NK-92 (cell line): ENCODE measurements around the gene LINGO3.
A peak's percentile ranks its signal among the peaks of the same experiment; 100 is the strongest.

Source experiments
- DNase-seq: peaks from one replicate; lab custom pipeline; 2025; ENCODE audit not compliant: unreplicated experiment; lab: John Stamatoyannopoulos, UW

Gene LINGO3

DNA sequence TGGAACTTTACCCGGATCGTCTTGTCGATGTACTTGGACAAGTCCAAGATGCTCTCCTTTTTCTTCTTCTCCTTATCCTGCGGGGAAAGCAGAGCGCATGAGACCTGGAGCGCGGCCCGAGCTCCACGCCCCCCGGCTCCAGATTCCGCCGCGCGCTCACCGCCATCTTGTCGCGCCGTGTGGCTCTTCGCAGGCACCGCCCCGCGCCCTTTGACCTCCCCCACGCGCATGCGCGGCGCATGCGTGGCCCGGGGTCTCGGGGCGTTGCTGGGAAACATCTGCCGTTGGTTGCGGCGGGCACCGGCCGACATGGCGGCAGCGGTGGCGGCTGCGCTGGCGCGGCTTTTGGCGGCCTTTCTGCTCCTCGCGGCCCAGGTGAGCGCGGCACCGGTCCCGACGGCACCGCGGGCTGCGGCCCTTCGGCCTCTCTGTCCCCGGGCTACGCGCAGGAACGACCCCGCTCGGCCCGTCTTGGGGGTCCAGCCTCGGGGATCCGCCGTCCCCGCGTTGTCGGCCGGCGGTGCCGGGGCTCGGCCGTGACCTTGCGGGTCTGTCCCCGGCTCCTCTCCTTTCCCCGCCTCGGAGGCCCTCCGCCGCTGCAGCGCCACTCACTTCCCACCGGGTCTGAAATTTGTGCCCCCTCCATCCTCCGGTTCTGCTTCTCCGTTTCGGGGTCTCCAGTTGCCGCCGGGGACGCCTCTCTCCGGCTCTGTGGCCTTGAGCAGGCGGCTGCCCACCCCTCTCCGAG lies 20.6 kb upstream of the LINGO3 start, which contains the start of the genes LSM7 and SPPL2B:
Gene LSM7 (minus strand): TSS at position 186 of the 748 bp plus-strand sequence. CDS start 20 bp downstream, at position 166.
Gene SPPL2B (plus strand): TSS at position 284 of the 748 bp plus-strand sequence. CDS start 26 bp downstream, at position 310.
- DNase-seq: peak; percentile 58

DNA sequence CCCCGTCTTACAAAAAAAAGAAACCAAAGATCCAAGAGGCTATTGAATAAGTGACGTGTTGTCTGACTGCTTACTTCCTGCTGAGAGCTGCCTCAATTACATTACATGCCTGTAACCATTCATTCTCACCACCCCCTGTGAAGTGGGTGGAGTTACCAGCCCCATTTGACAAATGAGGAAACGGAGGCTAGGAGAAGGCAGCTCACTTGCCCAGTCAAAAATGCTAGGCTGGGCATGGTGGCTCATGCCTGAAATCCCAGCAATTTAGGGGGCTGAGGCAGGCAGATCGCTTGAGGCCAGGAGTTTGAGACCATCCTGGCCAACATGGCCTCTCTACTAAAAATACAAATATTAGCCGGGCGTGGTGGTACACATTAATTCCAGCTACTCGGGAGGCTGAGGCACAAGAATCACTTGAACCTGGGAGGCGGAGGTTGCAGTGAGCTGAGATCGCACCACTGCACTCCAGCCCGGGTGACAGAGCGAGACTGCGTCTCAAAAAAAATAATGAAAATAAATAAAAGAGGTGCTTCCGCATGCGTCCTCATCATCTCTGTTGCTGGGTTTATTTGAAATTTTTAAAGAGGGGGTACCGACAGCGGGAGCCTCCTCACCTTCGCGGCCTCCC lies 19.9 kb upstream of the LINGO3 start:
- DNase-seq: no peak

DNA sequence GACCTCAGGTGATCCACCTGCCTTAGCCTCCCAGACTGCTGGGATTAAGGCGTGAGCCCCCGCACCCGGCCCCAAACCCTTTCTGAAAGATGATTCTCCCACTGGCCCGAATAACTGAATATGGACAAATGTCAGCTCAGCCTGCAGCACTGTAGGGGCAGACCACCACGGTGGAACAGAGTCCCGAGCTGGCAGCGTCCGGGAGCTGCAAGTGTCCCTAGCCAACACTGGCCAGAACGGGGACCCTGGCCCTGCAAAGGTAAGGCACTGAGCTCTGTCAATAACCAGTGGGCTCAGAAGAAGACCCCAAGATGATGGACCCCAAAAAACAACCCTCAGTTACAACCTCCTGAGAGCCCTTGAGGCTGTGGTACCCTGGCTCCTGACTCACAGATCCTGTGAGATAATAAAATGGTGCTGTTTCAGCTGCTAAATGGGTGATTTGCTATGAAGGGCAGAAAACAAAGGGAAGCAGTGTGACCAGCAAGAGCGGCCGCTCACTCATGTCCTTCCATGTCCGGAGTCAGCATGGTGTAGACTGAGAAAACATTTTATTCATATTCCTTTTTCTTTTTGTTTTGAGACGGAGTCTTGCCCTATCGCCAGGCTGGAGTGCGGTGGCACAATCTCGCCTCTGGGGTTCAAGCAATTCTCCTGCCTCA lies 18.9 kb upstream of the LINGO3 start:
- DNase-seq: no peak

DNA sequence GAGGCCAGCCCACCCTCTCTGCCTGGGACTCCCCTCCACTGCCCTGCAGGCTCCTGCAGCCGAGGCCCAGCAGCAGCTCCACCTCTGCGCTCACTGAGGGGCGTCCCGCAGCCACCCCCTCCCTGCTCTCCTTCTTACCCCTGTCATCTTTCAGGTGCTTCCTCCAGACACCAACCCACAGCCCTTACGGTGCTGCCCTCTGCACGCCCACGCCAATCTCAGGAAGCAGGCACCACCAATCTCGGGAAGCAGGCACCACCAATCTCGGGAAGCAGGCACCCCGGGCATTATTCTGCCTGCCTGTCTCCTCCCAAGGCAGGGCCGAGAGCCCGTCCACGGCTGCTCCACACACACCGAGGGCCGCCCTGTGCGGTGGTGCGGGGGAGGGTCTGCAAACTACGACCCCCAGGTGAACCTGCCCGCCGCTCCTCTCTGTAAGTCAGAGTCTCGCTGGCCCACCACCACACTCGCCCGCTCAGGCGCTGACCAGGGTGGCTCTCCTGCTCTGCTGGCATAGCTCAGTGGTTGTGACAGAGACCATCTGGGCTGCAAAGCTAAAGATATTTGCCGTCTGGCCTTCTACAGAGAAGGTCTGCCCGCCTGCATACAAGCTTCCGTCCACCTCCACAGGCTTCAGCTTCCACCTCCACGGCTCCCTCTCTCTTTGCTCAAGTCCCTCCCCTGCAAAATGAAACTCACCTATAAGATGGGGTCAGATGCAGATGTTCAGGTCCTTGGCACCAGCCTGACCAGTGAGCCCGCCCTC lies 17.5 kb upstream of the LINGO3 start:
- DNase-seq: no peak

DNA sequence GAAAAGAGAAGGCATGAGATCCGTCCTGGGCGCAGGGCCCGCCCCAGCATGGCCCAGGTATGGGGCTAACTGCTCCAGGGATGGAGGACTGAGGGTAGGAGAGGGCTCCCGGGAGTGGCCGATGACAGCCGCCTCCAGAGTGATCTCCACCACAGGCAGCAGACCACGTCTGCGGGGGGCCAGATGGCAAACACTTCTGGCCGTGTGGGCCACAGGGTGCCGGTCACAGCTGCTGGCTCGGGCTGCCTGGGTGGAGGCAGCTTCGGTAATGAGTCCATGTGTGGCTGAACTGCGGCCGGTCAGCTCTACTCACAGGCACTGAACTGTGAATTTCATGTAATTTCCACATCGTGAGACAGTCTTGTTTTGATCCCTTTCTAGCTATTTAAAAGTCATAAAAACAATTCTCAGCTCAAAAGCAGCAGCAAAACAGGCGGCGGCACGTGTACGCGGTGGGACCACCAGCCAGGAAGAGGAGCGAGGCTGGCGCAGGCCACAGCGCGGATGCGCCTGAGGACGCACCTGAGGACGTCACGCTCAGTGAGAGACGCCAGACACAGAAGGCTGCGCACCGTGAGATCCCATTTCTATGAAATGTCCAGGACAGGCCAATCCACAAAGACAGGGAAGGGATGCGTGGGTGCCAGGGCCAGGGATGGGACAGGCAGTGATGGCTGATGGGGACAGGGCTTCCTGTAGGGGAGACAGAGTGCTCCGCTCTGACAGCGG lies 16.4 kb upstream of the LINGO3 start:
- DNase-seq: no peak

DNA sequence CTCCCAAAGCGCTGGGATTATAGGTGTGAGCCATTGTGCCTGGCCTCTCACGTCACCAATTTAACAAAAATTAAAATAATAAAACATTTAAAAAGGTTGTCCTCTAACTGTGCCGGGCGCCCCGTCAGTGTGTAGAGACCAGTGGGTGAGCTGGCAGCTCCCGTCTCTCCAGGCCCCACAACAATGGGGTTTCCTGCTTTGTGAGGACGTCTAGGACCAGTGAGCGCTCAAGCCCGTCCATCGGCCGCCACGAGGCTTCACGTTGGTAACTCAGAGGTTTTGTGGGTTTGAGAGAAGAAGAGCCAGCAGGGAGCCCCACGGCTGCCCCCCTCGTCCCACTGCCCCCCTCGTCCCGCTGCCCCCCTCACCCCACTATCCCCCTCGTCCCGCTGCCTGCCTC lies 15.8 kb upstream of the LINGO3 start:
- DNase-seq: no peak

DNA sequence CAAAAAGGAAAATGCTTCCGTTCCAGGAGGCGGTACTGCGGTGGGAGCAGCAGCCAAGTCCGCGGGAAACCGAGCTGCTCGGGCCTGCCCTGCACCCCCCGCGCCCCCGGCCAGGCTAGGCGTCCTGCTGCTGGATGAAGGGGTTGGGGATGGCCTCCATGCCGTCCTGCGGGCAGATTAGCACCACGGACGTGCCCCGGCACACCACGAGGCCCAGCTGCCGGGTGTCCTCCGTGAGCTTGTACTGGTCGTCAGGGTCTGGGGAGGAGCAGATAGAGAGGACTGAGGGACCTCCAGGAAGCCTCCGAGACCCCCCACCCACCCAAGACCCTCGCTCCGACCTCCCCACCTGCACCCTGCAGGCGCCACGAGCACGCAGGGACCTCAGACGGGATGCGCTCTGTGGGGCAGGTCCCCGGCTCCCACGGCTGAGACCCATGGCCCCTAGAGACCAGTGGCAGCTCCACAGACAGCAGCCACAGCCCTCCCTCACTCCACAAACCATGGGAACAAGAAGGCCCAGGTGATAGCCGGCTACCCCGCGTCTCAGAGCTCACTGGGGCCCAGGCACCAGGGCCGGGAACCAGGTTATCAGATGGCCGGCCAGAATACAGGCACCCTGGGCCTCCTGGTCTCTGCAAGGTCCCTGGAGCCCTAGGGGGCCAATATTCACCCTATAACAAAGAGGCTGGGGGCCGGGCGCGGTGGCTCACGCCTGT lies 13.8 kb upstream of the LINGO3 start:
- no peak for DNase-seq

DNA sequence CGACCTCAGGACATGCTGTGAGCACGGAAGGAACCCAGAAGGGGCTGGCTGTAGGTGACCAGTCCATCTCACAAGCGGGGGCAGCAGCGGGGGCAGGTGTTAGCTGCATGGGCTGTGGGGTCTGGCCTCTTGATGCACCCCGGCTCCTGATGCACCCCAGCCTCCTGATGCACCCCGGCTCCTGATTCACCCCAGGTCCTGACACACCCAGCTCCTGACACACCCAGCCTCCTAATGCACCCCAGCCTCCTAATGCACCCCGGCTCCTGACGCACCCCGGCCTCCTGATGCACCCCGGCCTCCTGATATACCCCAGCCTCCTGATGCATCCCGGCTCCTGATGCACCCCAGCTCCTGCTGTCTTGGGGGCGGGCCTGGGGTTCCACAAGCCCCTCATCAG lies 13.0 kb upstream of the LINGO3 start:
- no peak for DNase-seq

DNA sequence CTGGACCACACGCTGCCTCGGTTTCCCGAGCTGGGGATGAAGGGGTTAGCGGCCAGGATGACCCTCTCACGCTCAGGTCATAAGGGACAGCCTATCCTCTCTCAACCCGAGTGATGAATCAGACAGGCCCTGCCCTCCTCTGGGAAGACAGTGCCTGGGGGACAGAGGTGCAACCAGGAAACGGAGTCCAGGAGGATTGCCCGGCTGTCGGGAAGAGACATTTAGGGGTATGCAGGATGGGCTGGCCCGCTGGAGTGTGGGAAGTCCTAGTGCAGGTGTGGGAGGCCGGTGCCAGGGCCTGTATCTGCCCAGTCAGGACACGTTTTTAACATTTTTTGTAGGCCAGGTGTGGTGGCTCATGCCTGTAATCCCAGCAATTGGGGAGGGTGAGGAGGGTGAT lies 12.1 kb upstream of the LINGO3 start:
- no peak for DNase-seq

DNA sequence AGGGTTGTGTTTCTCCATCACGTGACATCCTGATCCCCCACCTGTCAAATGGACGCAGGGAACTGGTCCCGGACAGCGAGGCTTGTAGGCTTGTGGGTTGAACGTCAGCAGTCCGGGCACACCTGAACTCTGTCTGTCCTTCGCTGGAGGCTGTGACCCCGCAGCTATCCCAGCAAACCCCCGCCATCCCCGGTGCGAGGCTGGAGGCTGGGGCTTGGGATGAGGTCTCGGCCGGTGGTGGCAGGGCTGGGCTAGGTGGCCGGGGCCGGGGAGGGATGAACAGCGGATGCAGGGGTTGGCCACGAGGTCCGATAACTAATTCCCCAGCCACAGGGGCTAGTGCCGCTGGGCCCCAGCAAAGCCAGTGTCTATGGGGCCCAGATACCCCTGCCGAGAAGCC lies 11.6 kb upstream of the LINGO3 start:
- DNase-seq: no peak

DNA sequence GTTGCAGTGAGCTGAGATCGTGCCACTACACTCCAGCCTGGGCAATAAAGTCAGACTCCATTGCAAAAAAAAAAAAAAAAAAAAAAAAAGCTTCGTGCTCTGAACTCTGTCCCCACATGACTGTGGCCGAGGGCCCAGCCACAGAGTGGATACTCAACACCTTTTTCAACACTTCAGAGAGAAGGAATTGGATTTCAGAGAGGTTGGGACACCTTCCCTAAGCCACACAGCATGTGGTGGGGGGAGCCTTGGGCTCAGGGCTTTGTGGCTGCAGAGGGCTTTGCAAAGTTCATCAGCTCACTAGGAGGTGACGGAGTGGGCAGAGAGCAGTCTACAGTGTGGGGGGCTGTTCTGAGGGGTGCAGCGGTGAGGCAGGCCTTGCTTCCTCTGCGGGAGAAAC lies 11.0 kb upstream of the LINGO3 start:
- no peak for DNase-seq

DNA sequence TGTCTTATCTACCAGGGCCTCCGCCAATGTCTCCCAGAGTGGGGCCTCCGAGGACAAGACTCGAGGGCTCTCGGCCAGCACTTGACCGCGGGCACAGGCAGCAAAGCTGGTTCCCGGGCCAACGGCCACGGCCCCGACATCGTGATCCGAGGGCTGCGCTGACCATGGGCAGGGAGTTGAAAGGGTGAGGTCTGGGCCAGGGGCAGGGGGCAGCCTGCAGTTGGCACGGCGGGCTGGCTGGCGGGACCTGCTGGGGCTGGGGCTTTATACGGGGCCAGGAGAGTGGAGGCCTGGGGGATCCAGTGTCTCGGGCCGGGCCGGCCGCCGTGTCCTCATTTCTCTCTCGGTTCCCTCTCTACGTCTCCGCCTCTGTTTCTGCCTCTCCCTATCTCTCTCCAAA lies 9.8 kb upstream of the LINGO3 start:
- DNase-seq: no peak

DNA sequence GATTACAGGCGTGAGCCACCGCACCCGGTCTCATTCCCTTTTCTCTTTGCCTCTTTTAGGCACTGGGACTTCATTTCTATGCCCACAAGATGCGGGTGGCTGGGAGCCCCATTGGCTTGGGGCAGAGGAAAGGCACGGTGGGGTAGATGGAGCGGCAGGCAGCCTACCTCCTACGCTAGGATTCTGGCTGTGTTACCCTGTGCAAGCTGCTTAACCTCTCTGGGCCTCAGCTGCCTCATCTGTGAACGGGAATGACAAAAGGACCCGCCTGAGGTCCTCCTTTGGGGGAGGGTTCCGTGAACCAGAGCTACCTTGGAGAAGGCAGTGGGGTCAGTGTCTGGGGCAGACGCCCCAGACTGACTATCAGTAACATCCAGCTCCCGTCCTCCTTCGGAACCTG lies 9.3 kb upstream of the LINGO3 start:
- DNase-seq: no peak

DNA sequence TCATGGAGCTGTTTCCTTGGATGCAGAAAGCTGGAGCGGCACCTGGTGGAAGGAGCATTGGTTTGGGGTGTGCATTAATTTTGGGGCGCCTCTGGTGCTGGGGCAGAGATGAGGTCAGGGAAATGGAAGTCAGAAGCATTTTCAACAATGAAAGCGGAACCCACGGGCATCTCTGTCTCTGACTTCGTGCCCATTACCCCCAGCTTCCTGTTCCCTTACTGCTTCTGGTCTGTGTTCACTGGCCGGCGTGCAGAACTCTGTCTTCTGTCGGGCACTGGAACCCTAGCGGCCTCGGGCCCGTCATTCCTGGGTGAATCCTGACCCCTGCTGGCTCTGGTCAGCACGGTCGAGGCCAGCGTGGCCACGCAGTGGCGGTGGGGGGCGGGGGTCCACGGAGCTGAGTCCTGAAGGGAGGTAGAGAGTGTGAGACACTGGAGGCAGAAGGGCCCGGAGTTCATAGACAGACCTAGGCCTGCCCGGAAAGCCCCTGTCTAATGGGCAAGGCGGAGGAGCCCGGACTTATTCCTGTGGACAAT lies 7.9 kb upstream of the LINGO3 start:
- DNase-seq: no peak

DNA sequence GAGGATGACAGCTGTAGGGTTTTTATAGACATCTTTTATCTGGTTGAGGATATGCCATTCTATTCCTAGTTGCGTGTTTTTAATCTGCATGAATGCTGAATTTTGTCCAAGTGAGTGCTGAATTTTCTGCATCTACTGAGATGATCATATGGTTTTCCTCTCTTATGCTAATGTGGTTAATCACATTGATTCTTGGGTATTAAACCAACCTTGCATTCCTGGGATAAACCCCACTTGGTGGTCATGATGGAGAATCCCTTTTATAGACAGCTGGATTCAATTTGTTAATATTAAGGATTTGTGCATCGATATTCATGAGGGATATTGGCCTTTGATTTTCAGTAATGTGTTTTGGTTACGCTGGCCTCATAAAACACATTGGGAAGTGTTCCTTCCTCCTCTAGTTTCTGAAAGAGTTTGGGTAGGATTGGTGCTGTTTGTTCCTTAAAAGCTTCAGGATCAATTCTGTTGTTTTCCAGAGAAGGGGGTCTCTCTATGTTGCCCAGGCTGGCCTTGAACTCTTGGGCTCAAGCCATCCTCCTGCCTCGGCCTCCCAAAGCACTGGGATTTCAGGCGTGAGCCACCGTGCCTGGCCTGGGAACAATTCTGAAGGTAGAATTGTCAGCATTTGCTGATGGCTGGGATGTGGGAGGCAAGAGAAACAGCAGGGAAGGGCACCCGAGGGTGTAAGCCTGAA lies 7.3 kb upstream of the LINGO3 start:
- DNase-seq: no peak

DNA sequence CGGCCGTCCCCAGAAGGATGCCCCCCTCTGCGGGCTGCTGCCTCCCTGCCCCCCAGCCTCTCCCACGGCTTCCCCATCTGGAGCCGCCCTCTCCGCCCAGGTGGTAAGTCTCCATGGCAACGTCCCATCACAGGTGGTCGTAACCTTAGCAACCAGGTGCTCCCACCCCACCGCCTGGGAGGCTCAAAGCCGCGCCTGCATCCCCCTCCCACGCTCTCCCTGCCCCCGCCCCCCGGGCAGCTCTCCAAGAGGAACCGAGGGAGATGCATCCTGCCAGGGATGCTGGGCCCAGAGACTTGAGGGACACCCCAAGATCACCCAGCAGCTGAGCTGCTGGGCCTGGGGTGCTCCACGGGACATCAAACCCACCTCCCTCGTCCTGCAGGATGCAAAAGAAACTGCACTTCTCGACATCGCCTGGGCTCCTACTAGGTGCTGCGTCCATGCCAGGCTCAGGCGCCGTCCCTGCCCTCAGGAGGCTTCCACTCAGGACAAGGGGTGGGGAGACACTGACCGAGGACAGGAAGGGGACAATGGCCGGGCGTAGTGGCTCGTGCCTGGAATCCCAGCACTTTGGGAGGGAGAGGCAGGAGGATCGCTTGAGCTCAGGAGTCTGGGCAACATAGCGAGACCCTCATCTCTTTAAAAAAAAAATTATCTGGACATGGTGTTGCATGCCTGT lies 5.0 kb upstream of the LINGO3 start:
- DNase-seq: no peak

DNA sequence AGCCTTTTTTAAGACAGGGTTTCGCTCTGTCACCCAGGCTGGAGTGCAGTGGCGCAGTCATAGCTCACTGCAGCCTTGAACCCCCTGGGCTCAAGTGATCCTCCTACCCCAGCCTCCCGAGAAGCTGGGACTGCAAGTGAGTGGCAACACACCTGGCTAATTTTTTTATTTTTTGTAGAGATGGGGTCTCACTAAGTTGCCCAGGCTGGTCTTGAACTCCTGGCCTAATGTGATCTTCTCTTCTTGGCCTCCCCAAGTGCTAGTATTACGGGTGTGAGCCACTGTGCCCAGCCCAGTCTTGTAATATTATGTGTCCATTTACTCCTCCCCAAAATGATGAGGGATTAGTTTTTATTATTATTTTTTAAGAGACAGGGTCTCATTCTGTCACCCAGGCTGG lies 3.1 kb upstream of the LINGO3 start:
- no peak for DNase-seq

DNA sequence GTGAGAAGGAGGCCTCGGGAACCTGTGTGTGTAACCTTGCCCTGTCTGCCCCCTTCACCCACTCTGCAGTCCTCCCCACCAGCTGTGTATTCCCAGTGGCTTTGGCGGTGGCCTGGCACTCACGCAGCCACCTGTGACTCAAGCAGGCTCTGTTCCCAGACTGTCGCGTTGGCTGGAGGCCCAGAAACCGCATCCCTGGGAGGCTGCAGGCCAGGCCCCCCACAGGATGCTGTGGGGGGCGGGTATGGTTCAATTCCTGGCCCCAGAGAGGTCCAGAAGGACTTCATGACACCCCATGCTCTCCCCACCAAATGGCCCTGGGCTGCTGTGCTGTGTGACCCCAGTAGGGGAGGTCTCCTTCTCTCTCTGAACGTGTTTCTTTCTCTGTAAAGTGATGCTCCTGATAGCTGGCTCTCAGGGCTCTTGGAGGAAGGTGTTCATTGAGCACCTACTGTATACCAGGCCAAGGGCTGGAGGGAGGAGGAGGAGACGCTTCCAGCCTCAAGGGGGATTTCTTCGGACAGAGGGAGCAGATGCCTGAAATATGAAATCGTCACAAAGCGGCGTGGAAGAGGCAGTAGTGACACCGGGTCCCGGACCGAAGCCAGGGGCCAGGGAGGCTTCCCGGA lies 1.9 kb upstream of the LINGO3 start:
- DNase-seq: no peak
